Measurements from ENCODE around the gene USP32.
"Not testable (repeated sequence)": the region's sequence is repeated elsewhere in the genome, so short reads cannot be mapped to it uniquely, and the experiment has no call there.

DNA sequence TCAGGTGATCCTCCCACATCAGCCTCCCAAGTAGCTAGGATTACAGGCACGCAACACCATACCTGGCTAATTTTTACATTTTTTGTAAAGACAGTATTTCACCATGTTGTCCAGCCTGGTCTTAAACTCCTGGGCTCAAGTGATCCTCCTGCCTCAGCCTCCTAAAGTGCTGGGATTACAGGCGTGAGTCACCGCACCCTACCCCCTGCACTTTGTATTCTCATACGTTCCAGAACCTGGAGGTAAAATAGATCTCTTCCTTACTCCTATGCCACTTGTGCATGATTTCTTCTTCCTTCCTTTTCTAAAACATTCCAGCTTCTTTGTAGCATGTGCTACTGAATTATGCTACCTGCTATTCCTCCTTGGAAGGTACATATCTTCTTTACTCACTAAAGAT lies 197.8 kb downstream of the USP32 start:
- TF ChIP-seq CTCF, POLR2A (IDR thresholded peaks at IDR 0.05): not testable (repeated sequence)

Data from right lobe of liver (tissue), 4 donors.